HepG2 (cell line): ENCODE measurements around the gene CAMK1. TPM values are rescaled to one million over a fixed set of nuclear protein-coding genes. Genes with fewer than 3 reads are reported as not detected.

ENCODE experiments used
- ATF7-NPFF ChIP-seq: sonication (generic); formaldehyde crosslinking; IDR thresholded peaks from 2 replicates; pipeline ENCODE4 v1.8.1; 2023; ENCODE audit warnings: mild to moderate bottlenecking, low read depth, missing genetic modification reagents, moderate library complexity
- FOXA3 ChIP-seq: IDR thresholded peaks from 2 replicates; pipeline ENCODE4 v1.6.1; 2016; ENCODE audit warnings: missing genetic modification reagents, missing compliant biosample characterization
- FOXO1 ChIP-seq: sonication (generic); formaldehyde crosslinking; IDR thresholded peaks from 2 replicates; pipeline ENCODE4 v1.4.0; 2020; ENCODE audit warnings: missing genetic modification reagents
- KAT7 ChIP-seq: IDR thresholded peaks from 2 replicates; pipeline ENCODE4 v1.6.1; 2018; ENCODE audit warnings: borderline replicate concordance, missing compliant biosample characterization
- MED1 ChIP-seq: sonication (generic); formaldehyde crosslinking; IDR thresholded peaks from 2 replicates; pipeline ENCODE4 v1.4.0; 2020; ENCODE audit warnings: missing genetic modification reagents
- NONO ChIP-seq, 2 experiments: fragments of 450-650 bp in 1 of 2; sonication (generic) in 1 of 2; formaldehyde crosslinking in 1 of 2; IDR thresholded peaks in 1 of 2; conservative IDR thresholded peaks in 1 of 2; 2 replicates each; pipeline versions ENCODE4 v1.6.1 to v1.8.0; 2017 to 2022; ENCODE audit warnings: mild to moderate bottlenecking in 1 of 2, missing genetic modification reagents in 1 of 2, moderate library complexity in 1 of 2
- NR2F2 ChIP-seq: IDR thresholded peaks from 2 replicates; pipeline ENCODE4 v1.6.1; 2012; ENCODE audit warnings: low read depth, inconsistent platforms, borderline replicate concordance
- PHF8 ChIP-seq: sonication (generic); formaldehyde crosslinking; IDR thresholded peaks from 2 replicates; pipeline ENCODE4 v1.5.0; 2020; ENCODE audit warnings: missing genetic modification reagents
- RAD21 ChIP-seq: fragments of 450-650 bp; formaldehyde crosslinking; IDR thresholded peaks from 2 replicates; pipeline ENCODE4 v1.5.0; 2020; ENCODE audit warnings: mild to moderate bottlenecking
- RARA ChIP-seq: IDR thresholded peaks from 2 replicates; pipeline ENCODE4 v1.6.1; 2016; ENCODE audit warnings: missing genetic modification reagents, missing compliant biosample characterization
- RBFOX2 ChIP-seq: fragments of 200-400 bp; formaldehyde crosslinking; IDR thresholded peaks from 2 replicates; pipeline ENCODE4 v1.6.1; 2017; ENCODE audit warnings: low read depth, mild to moderate bottlenecking, low read length
- RBM39 ChIP-seq: fragments of 200-400 bp; formaldehyde crosslinking; IDR thresholded peaks from one replicate; pipeline ENCODE4 v1.6.1; 2018; ENCODE audit warnings: antibody characterized with exemption, mild to moderate bottlenecking, low read depth, low read length; ENCODE audit not compliant: poor library complexity, severe bottlenecking
- SIN3A ChIP-seq: IDR thresholded peaks from 2 replicates; pipeline ENCODE4 v1.6.1; 2011; ENCODE audit warnings: low read depth, mild to moderate bottlenecking, control low read depth, low read length, borderline replicate concordance
- SP2 ChIP-seq: sonication (generic); formaldehyde crosslinking; IDR thresholded peaks from 2 replicates; pipeline ENCODE4 v1.5.1; 2020; ENCODE audit warnings: mild to moderate bottlenecking, missing genetic modification reagents
- SRY ChIP-seq: sonication (generic); formaldehyde crosslinking; IDR thresholded peaks from 2 replicates; pipeline ENCODE4 v1.8.0; 2022; ENCODE audit warnings: mild to moderate bottlenecking, missing genetic modification reagents
- TFDP2 ChIP-seq: sonication (generic); formaldehyde crosslinking; IDR thresholded peaks from 2 replicates; pipeline ENCODE4 v1.4.0; 2020; ENCODE audit warnings: missing genetic modification reagents
- ZBTB7B ChIP-seq: sonication (generic); formaldehyde crosslinking; IDR thresholded peaks from 2 replicates; pipeline ENCODE4 v1.4.0; 2020; ENCODE audit warnings: missing genetic modification reagents
- ZGPAT ChIP-seq: IDR thresholded peaks from 2 replicates; pipeline ENCODE4 v1.6.1; 2016; ENCODE audit warnings: mild to moderate bottlenecking
- ZNF441 ChIP-seq: sonication (generic); formaldehyde crosslinking; IDR thresholded peaks from 2 replicates; pipeline ENCODE4 v1.7.0; 2021; ENCODE audit warnings: missing genetic modification reagents, borderline replicate concordance
- ZNF770 ChIP-seq: sonication (generic); formaldehyde crosslinking; IDR thresholded peaks from 2 replicates; pipeline ENCODE4 v1.5.0; 2020; ENCODE audit warnings: mild to moderate bottlenecking, missing genetic modification reagents
- ZNF788 ChIP-seq: sonication (generic); formaldehyde crosslinking; IDR thresholded peaks from 2 replicates; pipeline ENCODE4 v1.5.0; 2020; ENCODE audit warnings: mild to moderate bottlenecking, missing genetic modification reagents, borderline replicate concordance
- ZNF891 ChIP-seq: sonication (generic); formaldehyde crosslinking; IDR thresholded peaks from 2 replicates; pipeline ENCODE4 v1.5.0; 2020; ENCODE audit warnings: mild to moderate bottlenecking, missing genetic modification reagents
- ZSCAN31 ChIP-seq: sonication (generic); formaldehyde crosslinking; IDR thresholded peaks from 2 replicates; pipeline ENCODE4 v1.5.0; 2020; ENCODE audit warnings: low read depth, mild to moderate bottlenecking, missing genetic modification reagents
- polyA plus RNA-seq, 8 experiments: library from polyadenylated mRNA; depleted of rRNA in 3 of 8; stranded (reverse) in 7 of 8; unstranded in 1 of 8; fragments of >200 nt; fragmentation: Illumina TruSeq in 4 of 8; extraction: Trizol in 4 of 8; gene quantifications; 2 replicates each; pipeline versions ENCODE4 v1.2.1 to v1.2.3, GENCODE V29; 2011 to 2016; ENCODE audit warnings: low read depth in 4 of 8, missing spikeins in 1 of 8, mixed read lengths in 1 of 8; ENCODE audit not compliant: insufficient read depth in 1 of 8
- total RNA-seq, 5 experiments: library from RNA; depleted of rRNA; stranded (reverse); fragments of >200 nt; fragmentation: Illumina TruSeq; extraction: Trizol; gene quantifications; 2 replicates each; pipeline ENCODE4 v1.2.3, GENCODE V29; 2016; ENCODE audit warnings: low read depth in 1 of 5
- TF ChIP-seq, protein P1 (sequence below): IDR thresholded peaks from 2 replicates; pipeline ENCODE4 v1.6.1; 2012; ENCODE audit warnings: inconsistent platforms

CAMK1 gene
- total and polyA plus RNA-seq, 2 of the 13 experiments (the other 11 are each of a cell fraction or from before 2014, with no cell fraction given) = 26.4 to 53.3 TPM

GRCh38 chr3:9769426-9770275 lies at the start of gene CAMK1 (continued):
- TF ChIP-seq ZNF441 (CRISPR knock-in tag) (peak; percentile 21; the same call in 1 of the 2 replicates), ZSCAN31 (CRISPR knock-in tag) (peak; percentile 50; the same call in 1 of the 2 replicates), SIN3A (peak; percentile 31; the same call in 1 of the 2 replicates), TFDP2 (CRISPR knock-in tag) (peak; percentile 54; the same call in 1 of the 2 replicates), ZGPAT (CRISPR knock-in tag) (peak; percentile 23; the same call in 1 of the 2 replicates), RBFOX2 (peak; percentile 88), ATF7-NPFF (CRISPR knock-in tag) (0 out of 2 replicates have a peak, but pooled peaks have one; percentile 32), SP2 (CRISPR knock-in tag) (0 out of 2 replicates have a peak, but pooled peaks have one; percentile 16), ZNF891 (CRISPR knock-in tag) (peak; percentile 38; the same call in 1 of the 2 replicates), ZNF770 (CRISPR knock-in tag) (peak; percentile 60; the same call in 1 of the 2 replicates), SRY (CRISPR knock-in tag) (peak; percentile 44; the same call in 1 of the 2 replicates), PHF8 (CRISPR knock-in tag) (peak; percentile 68), KAT7 (CRISPR knock-in tag) (peak; percentile 29; the same call in 1 of the 2 replicates), RARA (CRISPR knock-in tag) (0 out of 2 replicates have a peak, but pooled peaks have one; percentile 1), FOXA3 (CRISPR knock-in tag) (0 out of 2 replicates have a peak, but pooled peaks have one; percentile 7), NONO (IDR thresholded peaks at IDR 0.05) (no peak), NONO (CRISPR knock-in tag; conservative IDR thresholded peaks at IDR 0.05) (peak; percentile 49; the same call in 1 of the 2 replicates), NR2F2 (no peak; the same call in 1 of the 2 replicates), ZBTB7B (CRISPR knock-in tag) (peak; percentile 22; the same call in 1 of the 2 replicates), RAD21 (0 out of 2 replicates have a peak, but pooled peaks have one; percentile 12), FOXO1 (peak; percentile 58; the same call in 1 of the 2 replicates), RBM39 (peak; percentile 78), ZNF788 (CRISPR knock-in tag) (0 out of 2 replicates have a peak, but pooled peaks have one; percentile 15), MED1 (CRISPR knock-in tag) (peak; percentile 44; the same call in 1 of the 2 replicates)
- TF ChIP-seq, protein P1, sequence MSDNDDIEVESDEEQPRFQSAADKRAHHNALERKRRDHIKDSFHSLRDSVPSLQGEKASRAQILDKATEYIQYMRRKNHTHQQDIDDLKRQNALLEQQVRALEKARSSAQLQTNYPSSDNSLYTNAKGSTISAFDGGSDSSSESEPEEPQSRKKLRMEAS = peak; percentile 22
